ENCODE data around the gene NTN5. TPM values are rescaled to one million over a fixed set of nuclear protein-coding genes. Genes with fewer than 3 reads are reported as not detected.

NTN5 gene
- total RNA-seq, 1 donor from 2014 or later, result 0.75 TPM

- Mint-ChIP-seq H3K4me3 (peak overlapping the region; percentile 81), H3K36me3 (ENCODE audit: low read depth) (no peaks in the 10 kb centered on the region), H3K27ac (ENCODE audit: unreplicated experiment) (no peak overlapping the region), H3K9me3 (no peaks in the 10 kb centered on the region), H3K27me3 (ENCODE audit: low read depth) (peaks cover 17% of the 10 kb centered on the region), H3K4me1 (peaks cover 24% of the 10 kb centered on the region)
- DNase-seq (ENCODE audit: low read depth, low spot score), result peak; percentile 67
- no peak for TF ChIP-seq CTCF (conservative IDR thresholded peaks at IDR 0.05)
Observed at GRCh38 chr19:48644839-48645619, 27.8 kb downstream of the NTN5 start.

GRCh38 chr19:48644355-48644754, 28.5 kb downstream of the NTN5 start:
- H3K27ac Mint-ChIP-seq (ENCODE audit: unreplicated experiment), result no peak overlapping the region

GRCh38 chr19:48642862-48643261, 30.0 kb downstream of the NTN5 start:
- H3K9me3 Mint-ChIP-seq, result peaks cover 4% of the 10 kb centered on the region
- TF ChIP-seq CTCF (conservative IDR thresholded peaks at IDR 0.05), result no peak
- H3K4me1 Mint-ChIP-seq, result peaks cover 33% of the 10 kb centered on the region
- peaks cover 27% of the 10 kb centered on the region for H3K27me3 Mint-ChIP-seq (ENCODE audit: low read depth)
- H3K27ac Mint-ChIP-seq (ENCODE audit: unreplicated experiment), result no peak overlapping the region
- DNase-seq (ENCODE audit: low read depth, low spot score), result no peak
- peak overlapping the region; percentile 47 for H3K4me3 Mint-ChIP-seq
- peaks cover 2% of the 10 kb centered on the region for H3K36me3 Mint-ChIP-seq (ENCODE audit: low read depth)

More at GRCh38 chr19:48644355-48644754, 28.5 kb downstream of the NTN5 start:
- peaks cover 21% of the 10 kb centered on the region for H3K27me3 Mint-ChIP-seq (ENCODE audit: low read depth)
- no peaks in the 10 kb centered on the region for H3K36me3 Mint-ChIP-seq (ENCODE audit: low read depth)
- peak overlapping the region; percentile 79 for H3K4me3 Mint-ChIP-seq
- no peaks in the 10 kb centered on the region for H3K9me3 Mint-ChIP-seq
- no peak for TF ChIP-seq CTCF (conservative IDR thresholded peaks at IDR 0.05)
- peaks cover 24% of the 10 kb centered on the region for H3K4me1 Mint-ChIP-seq
- no peak for DNase-seq (ENCODE audit: low read depth, low spot score)

GRCh38 chr19:48641850-48642249, 31.0 kb downstream of the NTN5 start:
- Mint-ChIP-seq H3K9me3 (peaks cover 4% of the 10 kb centered on the region), H3K4me1 (peaks cover 35% of the 10 kb centered on the region), H3K27ac (ENCODE audit: unreplicated experiment) (no peak overlapping the region), H3K27me3 (ENCODE audit: low read depth) (peaks cover 38% of the 10 kb centered on the region), H3K36me3 (ENCODE audit: low read depth) (peaks cover 2% of the 10 kb centered on the region), H3K4me3 (no peak overlapping the region)
- no peak for TF ChIP-seq CTCF (conservative IDR thresholded peaks at IDR 0.05)
- DNase-seq (ENCODE audit: low read depth, low spot score), result no peak

GRCh38 chr19:48639483-48640375, 33.1 kb downstream of the NTN5 start:
- peaks cover 2% of the 10 kb centered on the region for H3K36me3 Mint-ChIP-seq (ENCODE audit: low read depth)
- peaks cover 4% of the 10 kb centered on the region for H3K9me3 Mint-ChIP-seq
- peak overlapping the region; percentile 23 for H3K4me3 Mint-ChIP-seq
- H3K27me3 Mint-ChIP-seq (ENCODE audit: low read depth), result peaks cover 48% of the 10 kb centered on the region
- DNase-seq (ENCODE audit: low read depth, low spot score), result no peak
- TF ChIP-seq CTCF (conservative IDR thresholded peaks at IDR 0.05), result no peak
- H3K27ac Mint-ChIP-seq (ENCODE audit: unreplicated experiment), result no peak overlapping the region
- H3K4me1 Mint-ChIP-seq, result peaks cover 26% of the 10 kb centered on the region

Data from neural crest cell (in vitro differentiated cells).